Ovary (tissue), 3 donors: ENCODE results near the gene HERC6.

ENCODE experiments used
- EP300 ChIP-seq: sonication (generic); formaldehyde crosslinking; IDR thresholded peaks from one replicate; pipeline ENCODE4 v1.6.1; 2017; ENCODE audit warnings: antibody characterized with exemption
- POLR2A ChIP-seq: fragments of 450-650 bp; IDR thresholded peaks from one replicate; pipeline ENCODE4 v1.6.1; 2017; ENCODE audit warnings: antibody characterized with exemption, mild to moderate bottlenecking, moderate library complexity
- TF ChIP-seq, protein P1 (sequence below), 3 donors: fragments of 450-650 bp in 2 of 3; fragments of 200-600 bp in 1 of 3; IDR thresholded peaks; one replicate each; pipeline versions ENCODE4 v1.5.1 to v1.8.0; 2016 to 2022; ENCODE audit warnings: antibody characterized with exemption in 3 of 3, mild to moderate bottlenecking in 1 of 3
- donor health status: DM: no; HTN: no; CAD: no.

DNA sequence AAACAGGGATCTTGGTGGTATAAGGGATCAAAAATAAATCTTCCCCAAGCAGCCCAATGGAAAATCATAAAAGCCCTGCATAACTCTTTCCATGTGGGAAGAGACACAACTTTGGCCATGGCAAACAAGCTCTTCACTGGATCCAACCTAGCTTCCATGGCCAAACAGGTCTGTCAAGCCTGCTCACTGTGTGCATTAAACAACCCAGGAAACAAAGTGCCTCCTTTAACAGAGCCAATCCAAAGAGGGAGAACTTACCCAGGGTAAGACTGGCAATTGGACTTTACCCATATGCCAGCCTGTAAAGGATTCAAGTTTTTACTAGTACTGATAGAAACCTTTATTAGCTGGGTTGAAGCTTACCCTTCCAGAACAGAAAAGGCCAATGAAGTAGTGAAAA, 70.6 kb downstream of the HERC6 start:
- TF ChIP-seq EP300: no peak
- TF ChIP-seq POLR2A: no peak
- TF ChIP-seq, protein P1, sequence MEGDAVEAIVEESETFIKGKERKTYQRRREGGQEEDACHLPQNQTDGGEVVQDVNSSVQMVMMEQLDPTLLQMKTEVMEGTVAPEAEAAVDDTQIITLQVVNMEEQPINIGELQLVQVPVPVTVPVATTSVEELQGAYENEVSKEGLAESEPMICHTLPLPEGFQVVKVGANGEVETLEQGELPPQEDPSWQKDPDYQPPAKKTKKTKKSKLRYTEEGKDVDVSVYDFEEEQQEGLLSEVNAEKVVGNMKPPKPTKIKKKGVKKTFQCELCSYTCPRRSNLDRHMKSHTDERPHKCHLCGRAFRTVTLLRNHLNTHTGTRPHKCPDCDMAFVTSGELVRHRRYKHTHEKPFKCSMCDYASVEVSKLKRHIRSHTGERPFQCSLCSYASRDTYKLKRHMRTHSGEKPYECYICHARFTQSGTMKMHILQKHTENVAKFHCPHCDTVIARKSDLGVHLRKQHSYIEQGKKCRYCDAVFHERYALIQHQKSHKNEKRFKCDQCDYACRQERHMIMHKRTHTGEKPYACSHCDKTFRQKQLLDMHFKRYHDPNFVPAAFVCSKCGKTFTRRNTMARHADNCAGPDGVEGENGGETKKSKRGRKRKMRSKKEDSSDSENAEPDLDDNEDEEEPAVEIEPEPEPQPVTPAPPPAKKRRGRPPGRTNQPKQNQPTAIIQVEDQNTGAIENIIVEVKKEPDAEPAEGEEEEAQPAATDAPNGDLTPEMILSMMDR (IDR thresholded peaks at IDR 0.05): no peak
